Inflammatory macrophage treated with lipopolysaccharide for 4 hours (primary cell): ENCODE data around the gene RNF10.

Experiments used
- DNase-seq: peaks from one replicate; pipeline ENCODE4 v3.0.0-alpha.2; 2020

Gene RNF10

DNA sequence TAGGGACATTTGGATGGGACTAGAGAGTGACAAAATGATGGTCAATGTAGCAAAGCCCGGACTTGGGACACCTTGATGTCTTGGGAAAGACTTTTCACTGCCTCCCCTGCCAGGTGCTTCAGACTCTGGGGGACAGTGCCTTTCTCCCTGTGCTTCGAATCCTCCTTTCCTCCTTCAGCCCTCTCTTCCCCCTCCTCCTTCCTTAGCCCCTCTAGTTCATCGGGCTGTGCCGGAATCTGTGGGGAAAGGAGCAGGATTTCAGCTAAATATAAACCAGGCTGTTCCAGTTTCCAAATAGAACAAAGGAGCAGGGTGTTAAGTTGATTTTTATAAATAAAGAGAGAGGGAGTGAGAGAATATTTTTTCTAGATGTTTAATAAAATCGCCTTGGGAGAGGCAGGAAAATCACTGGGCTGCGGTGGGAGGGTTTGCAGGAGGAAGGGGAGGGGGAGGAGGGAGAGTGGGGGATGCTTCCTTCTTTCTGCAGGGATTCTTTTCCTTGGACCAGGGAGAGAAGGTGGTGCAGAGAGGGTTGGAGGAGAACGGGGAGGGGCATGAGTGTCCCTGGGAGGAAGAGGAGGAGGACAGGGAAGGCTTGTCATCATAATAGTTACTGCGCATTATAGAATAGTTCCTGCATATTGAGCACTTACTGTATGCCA is 84.9 kb downstream of the RNF10 start:
- no peak for DNase-seq

DNA sequence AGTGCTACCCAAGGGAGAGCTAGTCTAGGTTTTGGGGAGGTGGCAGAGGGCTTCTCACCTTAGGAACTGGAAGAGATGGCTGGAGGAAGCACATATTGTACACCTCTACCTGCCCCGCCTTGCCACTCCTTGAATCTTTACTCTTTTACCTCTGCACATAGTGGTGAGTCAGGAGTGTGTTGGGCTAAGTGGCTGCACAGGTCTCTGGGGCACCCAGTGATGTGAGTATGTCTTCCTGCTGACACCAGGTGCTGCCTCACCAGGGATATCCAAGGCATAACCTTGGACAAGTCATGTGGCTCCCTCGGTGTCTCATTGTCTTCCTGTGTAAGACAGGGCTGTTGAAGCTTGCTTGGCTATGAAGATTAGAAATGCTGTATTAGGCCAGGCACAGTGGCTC is 86.5 kb downstream of the RNF10 start:
- DNase-seq, result no peak

DNA sequence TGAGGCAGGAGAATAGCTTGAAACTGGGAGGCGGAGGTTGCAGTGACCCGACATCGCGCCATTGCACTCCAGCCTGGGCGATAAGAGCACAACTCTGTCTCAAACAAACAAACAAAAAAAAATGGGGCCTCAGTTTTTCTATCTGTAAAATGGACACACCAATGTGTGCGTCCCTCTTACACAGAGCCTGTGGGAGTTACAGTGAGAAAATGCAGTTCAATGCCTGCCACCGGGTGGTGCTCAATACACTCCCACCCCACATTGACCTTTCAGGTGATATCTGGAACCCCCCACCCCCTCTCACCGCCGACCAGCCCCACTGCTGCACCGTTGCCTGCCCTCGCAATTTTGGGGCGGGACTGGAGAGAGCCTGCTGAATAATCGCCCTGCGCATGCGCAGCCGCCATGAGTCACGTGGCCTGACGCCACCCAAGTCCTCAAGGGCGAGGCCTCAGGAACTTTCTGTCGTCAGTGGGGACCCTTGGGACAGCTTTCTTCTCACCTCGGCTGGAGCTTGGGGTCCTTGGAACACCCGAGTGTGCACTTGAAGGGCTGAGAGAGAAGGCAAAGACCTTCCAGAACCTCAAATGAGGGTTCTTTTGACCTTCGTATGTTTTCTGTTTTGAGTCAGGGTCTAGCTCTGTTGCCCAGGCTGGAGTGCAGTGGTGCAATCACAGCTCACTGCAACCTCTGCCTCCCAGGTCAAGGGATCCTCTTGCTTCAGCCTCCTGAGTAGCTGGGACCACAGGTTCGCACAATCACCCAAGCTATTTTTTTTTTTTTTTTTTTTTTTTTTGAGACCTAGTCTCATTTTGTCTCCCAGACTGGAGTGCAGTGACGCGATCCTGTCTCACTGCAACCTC is 91.6 kb downstream of the RNF10 start:
- DNase-seq, result no peak
